Effector memory CD4-positive, alpha-beta T cell (primary cell): ENCODE measurements around the gene ITGAL.
A peak's percentile ranks its signal among the peaks of the same experiment; 100 is the strongest.
"Not testable (repeated sequence)": the region's sequence is repeated elsewhere in the genome, so short reads cannot be mapped to it uniquely, and the experiment has no call there.

Experiments
- DNase-seq, 3 donors: peaks; one replicate each; pipeline ENCODE4 v3.0.0-alpha.2; 2020
- H3K27ac ChIP-seq: 2 replicates; pipeline ENCODE4 v1.7.0; 2013; ENCODE audit warnings: mild to moderate bottlenecking, low read length, moderate library complexity; ENCODE audit not compliant: insufficient read depth, poor library complexity, severe bottlenecking
- H3K27me3 ChIP-seq: replicated peaks from 2 replicates; pipeline ENCODE4 v1.7.0; 2013; ENCODE audit warnings: mild to moderate bottlenecking, low read length; ENCODE audit not compliant: insufficient read depth, control insufficient read depth, poor library complexity, severe bottlenecking
- H3K36me3 ChIP-seq: 2 replicates; pipeline ENCODE4 v1.7.0; 2013; ENCODE audit warnings: mild to moderate bottlenecking, low read length, moderate library complexity; ENCODE audit not compliant: control insufficient read depth, insufficient read depth
- H3K4me1 ChIP-seq: 2 replicates; pipeline ENCODE4 v1.7.0; 2013; ENCODE audit warnings: low read length, mild to moderate bottlenecking; ENCODE audit not compliant: control insufficient read depth, insufficient read depth, poor library complexity, severe bottlenecking
- H3K4me3 ChIP-seq: 2 replicates; pipeline ENCODE4 v1.7.0; 2013; ENCODE audit warnings: low read length, low read depth, mild to moderate bottlenecking; ENCODE audit not compliant: insufficient read depth, poor library complexity, severe bottlenecking
- H3K9me3 ChIP-seq: 2 replicates; pipeline ENCODE4 v1.7.0; 2013; ENCODE audit warnings: mild to moderate bottlenecking, low read length, moderate library complexity; ENCODE audit not compliant: control insufficient read depth

The ITGAL gene

GRCh38 chr16:30443631-30444030 is 28.9 kb upstream of the ITGAL start:
- no peak for DNase-seq
- no peak overlapping the region for H3K27ac ChIP-seq
- no peaks in the 10 kb centered on the region for H3K9me3 ChIP-seq
- H3K4me3 ChIP-seq = no peak overlapping the region
- H3K4me1 ChIP-seq = peaks cover 24% of the 10 kb centered on the region
- H3K27me3 ChIP-seq = no peaks in the 10 kb centered on the region
- H3K36me3 ChIP-seq = peaks cover 4% of the 10 kb centered on the region

GRCh38 chr16:30444231-30445148 is 28.1 kb upstream of the ITGAL start:
- peak overlapping the region; percentile 94 for H3K4me3 ChIP-seq
- H3K27ac ChIP-seq = peak overlapping the region; percentile 88
- H3K4me1 ChIP-seq = peaks cover 24% of the 10 kb centered on the region
- no peaks in the 10 kb centered on the region for H3K9me3 ChIP-seq
- peaks cover 4% of the 10 kb centered on the region for H3K36me3 ChIP-seq
- DNase-seq = no peak
- H3K27me3 ChIP-seq = no peaks in the 10 kb centered on the region

GRCh38 chr16:30445149-30445407 is 27.5 kb upstream of the ITGAL start:
- DNase-seq = no peak
- no peaks in the 10 kb centered on the region for H3K9me3 ChIP-seq
- peaks cover 4% of the 10 kb centered on the region for H3K36me3 ChIP-seq
- H3K27ac ChIP-seq = peak overlapping the region; percentile 88
- no peaks in the 10 kb centered on the region for H3K27me3 ChIP-seq
- peak overlapping the region; percentile 94 for H3K4me3 ChIP-seq
- H3K4me1 ChIP-seq = peaks cover 24% of the 10 kb centered on the region

GRCh38 chr16:30445408-30446202 is 26.9 kb upstream of the ITGAL start, which contains the start of gene SEPHS2:
TSS of gene SEPHS2 (minus strand) at chr16:30445874. CDS start at chr16:30445727, 147 bp downstream.
- Histone ChIP-seq H3K4me3 (peak within 1 kb of the TSS; percentile 94), H3K4me1 (peaks cover 24% of the 10 kb centered on the region), H3K27ac (peak within 1 kb of the TSS; percentile 88)

GRCh38 chr16:30446203-30446595 is 26.3 kb upstream of the ITGAL start:
- Histone ChIP-seq H3K27ac (peak overlapping the region; percentile 88), H3K36me3 (peaks cover 4% of the 10 kb centered on the region)
- DNase-seq = no peak

More at GRCh38 chr16:30445408-30446202, 26.9 kb upstream of the ITGAL start, which contains the start of gene SEPHS2:
- Histone ChIP-seq H3K9me3 (no peaks in the 10 kb centered on the region), H3K27me3 (no peaks in the 10 kb centered on the region), H3K36me3 (peaks cover 4% of the 10 kb centered on the region)
- DNase-seq = peak; percentile 84 to 94 (median 92)

GRCh38 chr16:30447512-30448226 is 24.9 kb upstream of the ITGAL start:
- Histone ChIP-seq H3K27me3 (no peaks in the 10 kb centered on the region), H3K36me3 (peaks cover 4% of the 10 kb centered on the region), H3K4me3 (no peak overlapping the region), H3K27ac (no peak overlapping the region), H3K4me1 (peaks cover 24% of the 10 kb centered on the region), H3K9me3 (no peaks in the 10 kb centered on the region)
- no peak for DNase-seq

More at GRCh38 chr16:30446203-30446595, 26.3 kb upstream of the ITGAL start:
- H3K27me3 ChIP-seq = no peaks in the 10 kb centered on the region
- H3K4me3 ChIP-seq = peak overlapping the region; percentile 94
- peaks cover 24% of the 10 kb centered on the region for H3K4me1 ChIP-seq
- no peaks in the 10 kb centered on the region for H3K9me3 ChIP-seq

GRCh38 chr16:30449116-30449435 is 23.5 kb upstream of the ITGAL start:
- Histone ChIP-seq H3K4me1 (peaks cover 15% of the 10 kb centered on the region), H3K36me3 (no peaks in the 10 kb centered on the region), H3K27me3 (no peaks in the 10 kb centered on the region), H3K4me3 (no peak overlapping the region), H3K9me3 (no peaks in the 10 kb centered on the region), H3K27ac (no peak overlapping the region)
- DNase-seq = no peak

- not testable (repeated sequence) for H3K4me1 ChIP-seq, H3K27ac ChIP-seq, DNase-seq, H3K36me3 ChIP-seq, H3K27me3 ChIP-seq, H3K9me3 ChIP-seq, H3K4me3 ChIP-seq
These were observed 19.6 kb upstream of the ITGAL start for GRCh38 chr16:30452709-30453580.

GRCh38 chr16:30456302-30456701 is 16.2 kb upstream of the ITGAL start:
- DNase-seq = no peak
- H3K4me3 ChIP-seq = no peak overlapping the region
- no peaks in the 10 kb centered on the region for H3K9me3 ChIP-seq
- no peak overlapping the region for H3K27ac ChIP-seq
- no peaks in the 10 kb centered on the region for H3K27me3 ChIP-seq
- H3K4me1 ChIP-seq = peaks cover 18% of the 10 kb centered on the region
- no peaks in the 10 kb centered on the region for H3K36me3 ChIP-seq
